Rectal smooth muscle tissue (tissue), 1 donor: ENCODE measurements around the gene RNASE4.
"Not testable (repeated sequence)": the region's sequence is repeated elsewhere in the genome, so short reads cannot be mapped to it uniquely, and the experiment has no call there.

Experiments used
- H3K27ac ChIP-seq: one replicate; pipeline ENCODE4 v1.7.0; 2013; ENCODE audit warnings: low read depth, low read length, inconsistent platforms
- H3K27me3 ChIP-seq: one replicate; pipeline ENCODE4 v1.7.0; 2013; ENCODE audit warnings: low read length; ENCODE audit not compliant: control insufficient read depth, insufficient read depth
- H3K36me3 ChIP-seq: one replicate; pipeline ENCODE4 v1.7.0; 2013; ENCODE audit warnings: low read length; ENCODE audit not compliant: control insufficient read depth, insufficient read depth
- H3K4me1 ChIP-seq: one replicate; pipeline ENCODE4 v1.7.0; 2013; ENCODE audit warnings: low read length; ENCODE audit not compliant: control insufficient read depth, insufficient read depth
- H3K4me3 ChIP-seq: one replicate; pipeline ENCODE4 v1.7.0; 2013; ENCODE audit warnings: low read length
- H3K9ac ChIP-seq: one replicate; pipeline ENCODE4 v1.7.0; 2013; ENCODE audit warnings: low read length

The RNASE4 gene

DNA sequence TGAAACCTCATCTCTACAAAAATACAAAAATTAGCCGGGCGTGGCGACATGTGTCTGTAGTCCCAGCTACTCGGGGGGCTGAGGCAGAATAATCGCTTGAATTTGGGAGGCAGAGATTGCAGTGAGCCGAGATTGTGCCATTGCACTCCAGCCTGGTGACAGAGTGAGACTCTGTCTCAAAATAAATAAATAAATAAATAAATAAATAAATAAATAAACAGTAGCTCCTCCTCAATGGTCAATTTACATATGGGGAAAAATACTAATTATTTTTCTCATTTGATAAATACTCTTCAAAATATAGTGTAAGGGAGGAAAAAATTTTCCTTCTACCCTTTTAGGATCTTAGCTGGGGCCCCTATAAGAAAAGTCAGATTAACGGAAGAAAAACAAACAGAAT, 53.9 kb downstream of the RNASE4 start:
- H3K4me3 ChIP-seq, H3K4me1 ChIP-seq, H3K27me3 ChIP-seq, H3K36me3 ChIP-seq, H3K9ac ChIP-seq, H3K27ac ChIP-seq: not testable (repeated sequence)

DNA sequence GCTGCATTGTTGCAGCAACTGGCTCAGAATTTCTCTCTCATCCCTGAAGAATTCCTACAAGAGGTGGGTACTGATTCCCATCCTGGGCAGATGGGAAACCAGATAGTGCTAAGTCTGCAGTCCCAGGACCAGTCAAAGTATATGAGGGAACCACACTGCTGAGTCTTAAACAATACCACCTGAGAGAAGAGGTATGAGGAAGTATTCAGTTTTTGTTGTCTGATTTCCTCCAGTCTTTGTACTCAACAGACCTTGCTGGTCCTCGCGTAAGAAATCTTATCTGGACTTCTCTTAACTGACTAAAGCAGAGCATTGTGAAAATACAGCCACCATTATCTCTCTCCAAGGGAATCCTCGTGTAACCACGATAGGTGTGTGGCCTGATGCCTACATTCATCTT, 57.8 kb downstream of the RNASE4 start:
- no peak overlapping the region for H3K4me3 ChIP-seq
- H3K27me3 ChIP-seq, result no peaks in the 10 kb centered on the region
- H3K4me1 ChIP-seq, result no peaks in the 10 kb centered on the region
- H3K36me3 ChIP-seq, result no peaks in the 10 kb centered on the region
- H3K9ac ChIP-seq, result no peak overlapping the region
- H3K27ac ChIP-seq, result no peak overlapping the region

DNA sequence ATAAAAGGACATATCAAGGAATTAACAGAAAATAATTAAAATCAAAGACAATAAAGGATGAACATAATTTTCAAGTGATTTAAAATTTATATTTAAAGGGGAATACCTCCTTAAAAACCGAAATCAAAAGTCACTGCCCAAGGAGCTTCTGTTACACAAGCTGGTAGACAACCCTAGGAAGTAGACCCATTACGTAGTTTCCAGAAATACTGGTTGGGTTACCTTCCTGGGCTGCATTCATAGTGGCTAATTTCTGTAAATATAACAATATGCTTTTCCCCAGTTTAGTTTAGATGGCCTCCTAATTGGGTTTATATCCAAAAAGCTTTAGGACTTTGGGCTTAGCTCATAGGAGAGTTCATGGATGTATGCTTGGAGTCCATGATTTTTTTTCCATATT, 59.2 kb downstream of the RNASE4 start:
- no peaks in the 10 kb centered on the region for H3K27me3 ChIP-seq
- no peaks in the 10 kb centered on the region for H3K4me1 ChIP-seq
- no peaks in the 10 kb centered on the region for H3K36me3 ChIP-seq
- H3K9ac ChIP-seq, result no peak overlapping the region
- no peak overlapping the region for H3K4me3 ChIP-seq
- no peak overlapping the region for H3K27ac ChIP-seq

DNA sequence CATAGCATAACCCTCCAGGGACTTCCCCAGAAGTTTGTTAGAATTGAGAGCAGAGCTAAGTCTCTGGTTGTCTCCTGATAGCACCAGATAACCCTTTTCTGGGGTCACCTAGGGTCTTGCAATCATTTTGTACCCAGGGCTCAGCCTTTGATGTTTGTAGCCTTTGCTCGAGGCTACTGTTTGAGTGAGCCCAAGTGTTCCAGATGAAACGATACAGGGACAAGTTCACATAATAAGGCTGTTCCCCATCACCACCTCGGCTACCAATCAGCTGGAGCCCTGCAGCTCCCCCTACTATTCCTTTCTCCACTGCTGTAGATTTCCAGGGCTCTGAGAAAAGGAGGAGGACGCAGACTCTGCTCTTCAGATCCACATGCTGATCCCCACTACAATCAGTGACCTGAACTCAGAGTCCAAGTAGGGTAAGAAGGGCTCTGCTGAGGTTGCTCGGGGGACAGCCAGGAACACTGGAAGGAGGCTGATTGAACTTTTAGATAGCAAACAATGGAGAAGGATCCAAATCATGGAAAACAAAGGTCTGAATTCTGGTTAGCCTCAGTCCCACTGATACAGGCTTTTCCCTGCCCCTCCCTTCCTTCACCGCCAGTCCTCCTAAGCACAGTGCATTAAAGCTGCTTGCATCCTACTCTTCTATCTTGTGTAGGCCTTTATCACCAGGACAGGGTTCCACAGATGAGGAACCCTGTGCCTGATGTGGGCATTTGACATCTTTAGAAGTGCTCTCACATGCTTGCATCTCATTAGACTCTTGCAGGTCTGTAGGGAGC, 61.4 kb downstream of the RNASE4 start, which contains the start of gene EDDM3A:
TSS of gene EDDM3A (plus strand) at position 317 of the 788 bp plus-strand sequence. CDS start 1,694 bp downstream, outside the sequence.
- Histone ChIP-seq H3K27me3 (no peaks in the 10 kb centered on the region), H3K4me3 (no peak within 1 kb of the TSS), H3K9ac (no peak within 1 kb of the TSS), H3K27ac (no peak within 1 kb of the TSS), H3K36me3 (no peaks in the 10 kb centered on the region), H3K4me1 (no peaks in the 10 kb centered on the region)

- H3K27me3 ChIP-seq, result no peaks in the 10 kb centered on the region
- no peak overlapping the region for H3K9ac ChIP-seq
- no peaks in the 10 kb centered on the region for H3K4me1 ChIP-seq
- no peak overlapping the region for H3K4me3 ChIP-seq
- H3K36me3 ChIP-seq, result no peaks in the 10 kb centered on the region
- no peak overlapping the region for H3K27ac ChIP-seq
Measured at GRCh38 chr14:20746566-20746965, 62.2 kb downstream of the RNASE4 start.

DNA sequence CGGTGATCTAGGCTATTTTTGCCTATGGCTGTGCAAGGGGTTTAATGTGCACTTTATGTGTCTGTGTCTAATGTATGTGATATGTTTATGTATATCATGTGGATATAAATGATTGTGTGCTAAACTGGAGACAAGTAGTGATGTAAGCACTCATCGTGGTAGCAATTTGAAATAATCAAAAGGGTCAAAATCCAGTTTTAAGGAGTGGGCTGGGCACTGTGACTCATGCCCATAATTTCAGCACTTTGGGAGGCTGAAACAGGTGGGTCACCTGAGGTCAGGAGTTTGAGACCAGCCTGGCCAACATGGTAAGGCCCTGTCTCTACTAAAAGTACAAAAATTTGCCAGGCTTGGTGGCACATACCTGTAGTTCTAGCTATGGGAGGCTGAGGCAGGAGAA, 64.1 kb downstream of the RNASE4 start:
- Histone ChIP-seq H3K9ac (no peak overlapping the region), H3K4me1 (no peaks in the 10 kb centered on the region), H3K27me3 (no peaks in the 10 kb centered on the region)

GRCh38 chr14:20750194-20750593, 65.8 kb downstream of the RNASE4 start:
- H3K27ac ChIP-seq, result no peak overlapping the region
- no peaks in the 10 kb centered on the region for H3K36me3 ChIP-seq
- H3K4me3 ChIP-seq, result no peak overlapping the region
- no peak overlapping the region for H3K9ac ChIP-seq
- H3K27me3 ChIP-seq, result no peaks in the 10 kb centered on the region
- H3K4me1 ChIP-seq, result no peaks in the 10 kb centered on the region

More for the DNA sequence above, 64.1 kb downstream of the RNASE4 start:
- Histone ChIP-seq H3K36me3 (no peaks in the 10 kb centered on the region), H3K4me3 (no peak overlapping the region), H3K27ac (no peak overlapping the region)
